Measurements from ENCODE around the gene CHKA. TPM values are rescaled to one million over a fixed set of nuclear protein-coding genes. Genes with fewer than 3 reads are reported as not detected.

Gene CHKA
- total RNA-seq, 1 donor from 2014 or later: 60.4 TPM

- Mint-ChIP-seq H3K36me3 (ENCODE audit: insufficient read depth) (peaks cover 44% of the 10 kb centered on the region), H3K4me1 (ENCODE audit: low read depth) (peaks cover 2% of the 10 kb centered on the region), H3K27me3 (no peaks in the 10 kb centered on the region), H3K4me3 (ENCODE audit: low read depth) (no peak overlapping the region), H3K9me3 (ENCODE audit: low read depth) (no peaks in the 10 kb centered on the region), H3K27ac (no peak overlapping the region)
- no peak for TF ChIP-seq CTCF (IDR thresholded peaks at IDR 0.05; ENCODE audit: unreplicated experiment)
- DNase-seq (ENCODE audit: low spot score, unreplicated experiment): no peak
These were observed 38.0 kb upstream of the CHKA start for GRCh38 chr11:68159161-68159560.

GRCh38 chr11:68158580-68158979 lies 37.4 kb upstream of the CHKA start:
- Mint-ChIP-seq H3K27me3 (no peaks in the 10 kb centered on the region), H3K9me3 (ENCODE audit: low read depth) (no peaks in the 10 kb centered on the region), H3K4me1 (ENCODE audit: low read depth) (peaks cover 3% of the 10 kb centered on the region), H3K36me3 (ENCODE audit: insufficient read depth) (peaks cover 41% of the 10 kb centered on the region), H3K27ac (no peak overlapping the region), H3K4me3 (ENCODE audit: low read depth) (no peak overlapping the region)
- no peak for TF ChIP-seq CTCF (IDR thresholded peaks at IDR 0.05; ENCODE audit: unreplicated experiment)
- no peak for DNase-seq (ENCODE audit: low spot score, unreplicated experiment)

- H3K4me1 Mint-ChIP-seq (ENCODE audit: low read depth): peaks cover 3% of the 10 kb centered on the region
- H3K27me3 Mint-ChIP-seq: peaks cover 7% of the 10 kb centered on the region
- no peak overlapping the region for H3K27ac Mint-ChIP-seq
- peaks cover 21% of the 10 kb centered on the region for H3K36me3 Mint-ChIP-seq (ENCODE audit: insufficient read depth)
- no peaks in the 10 kb centered on the region for H3K9me3 Mint-ChIP-seq (ENCODE audit: low read depth)
- H3K4me3 Mint-ChIP-seq (ENCODE audit: low read depth): no peak overlapping the region
- no peak for TF ChIP-seq CTCF (IDR thresholded peaks at IDR 0.05; ENCODE audit: unreplicated experiment)
- DNase-seq (ENCODE audit: low spot score, unreplicated experiment): no peak
These were observed 32.6 kb upstream of the CHKA start for GRCh38 chr11:68153742-68154141.

GRCh38 chr11:68150037-68150436 lies 28.8 kb upstream of the CHKA start:
- Mint-ChIP-seq H3K27ac (peak overlapping the region; percentile 45), H3K36me3 (ENCODE audit: insufficient read depth) (peaks cover 1% of the 10 kb centered on the region), H3K27me3 (peaks cover 12% of the 10 kb centered on the region), H3K4me1 (ENCODE audit: low read depth) (peaks cover 20% of the 10 kb centered on the region), H3K9me3 (ENCODE audit: low read depth) (no peaks in the 10 kb centered on the region), H3K4me3 (ENCODE audit: low read depth) (no peak overlapping the region)
- TF ChIP-seq CTCF (IDR thresholded peaks at IDR 0.05; ENCODE audit: unreplicated experiment): no peak
- no peak for DNase-seq (ENCODE audit: low spot score, unreplicated experiment)

GRCh38 chr11:68149417-68149816 lies 28.2 kb upstream of the CHKA start:
- Mint-ChIP-seq H3K27me3 (peaks cover 12% of the 10 kb centered on the region), H3K36me3 (ENCODE audit: insufficient read depth) (no peaks in the 10 kb centered on the region), H3K27ac (no peak overlapping the region), H3K4me1 (ENCODE audit: low read depth) (peaks cover 21% of the 10 kb centered on the region), H3K4me3 (ENCODE audit: low read depth) (no peak overlapping the region), H3K9me3 (ENCODE audit: low read depth) (no peaks in the 10 kb centered on the region)
- DNase-seq (ENCODE audit: low spot score, unreplicated experiment): no peak
- no peak for TF ChIP-seq CTCF (IDR thresholded peaks at IDR 0.05; ENCODE audit: unreplicated experiment)
